HCT116 (cell line): ENCODE measurements around the gene NR2C2. TPM values are rescaled to one million over a fixed set of nuclear protein-coding genes. Genes with fewer than 3 reads are reported as not detected.

Source experiments
- ATAC-seq: fragments of 200-7000 bp; cut with Tn5 transposase; 2 replicates; pipeline ENCODE4 v1.9.1; 2020; ENCODE audit warnings: mild to moderate bottlenecking, moderate library complexity
- BruUV-seq: library from RNA; stranded (reverse); fragments of 400-500 nt; replicated peaks from 2 replicates; lab custom pipeline; 2021; lab: Mats Ljungman, UMichigan
- CTCF ChIA-PET: fragments of 300-600 bp; sonication (Branson Sonifier 250); formaldehyde crosslinking; loops from one replicate; lab custom pipeline; 2021; ENCODE audit warnings: antibody characterized with exemption; lab: Charles Lee
- POLR2A ChIA-PET: fragments of 300-600, 350-600 bp; sonication (Branson Sonifier 250); formaldehyde crosslinking; loops from one replicate; lab custom pipeline; 2021; ENCODE audit warnings: antibody characterized with exemption; lab: Charles Lee
- RAD21 ChIA-PET, 2 experiments: fragments of 300-600 bp; sonication (Branson Sonifier 250); formaldehyde crosslinking; loops; one replicate each; lab custom pipeline; 2023; ENCODE audit warnings: low total read pairs in 2 of 2; ENCODE audit not compliant: uncharacterized antibody in 2 of 2, unreplicated experiment in 2 of 2, low non-redundant PET in 1 of 2; lab: Charles Lee
- DNase-seq: peaks from one replicate; pipeline ENCODE4 v3.0.0-alpha.2; 2010; ENCODE audit warnings: low read depth, low spot score
- H2AFZ ChIP-seq: fragments of 200-600 bp; shearing (Covaris generic), sonication (generic); 2 replicates; pipeline ENCODE4 v1.6.1; 2017; ENCODE audit warnings: low read depth, mixed run types, mixed read lengths, antibody characterized with exemption, low read length; ENCODE audit not compliant: poor library complexity, severe bottlenecking
- H3K27ac ChIP-seq: 2 replicates; pipeline ENCODE4 v1.5.1; 2012; ENCODE audit warnings: low read depth, low read length
- H3K27me3 ChIP-seq: fragments of 200-600 bp; sonication (generic); 2 replicates; pipeline ENCODE4 v1.6.1; 2016; ENCODE audit warnings: mixed run types, low read length, mixed read lengths; ENCODE audit not compliant: insufficient read depth
- H3K36me3 ChIP-seq, 2 experiments: fragments of 200-500 bp in 1 of 2; fragments of 200-600 bp in 1 of 2; sonication (Bioruptor generic) in 1 of 2; sonication (generic) in 1 of 2; 2 replicates each; pipeline versions ENCODE4 v1.5.1 to v1.6.1; 2014 to 2016; ENCODE audit warnings: low read length in 2 of 2, inconsistent platforms in 1 of 2, mixed read lengths in 1 of 2, mixed run types in 1 of 2; ENCODE audit not compliant: insufficient read depth in 2 of 2, control insufficient read depth in 1 of 2
- H3K4me1 ChIP-seq, 2 experiments: fragments of 200-600 bp in 1 of 2; sonication (generic) in 1 of 2; 2 replicates each; pipeline versions ENCODE4 v1.5.1 to v1.6.1; 2012 to 2017; ENCODE audit warnings: low read length in 2 of 2, inconsistent platforms in 1 of 2, mild to moderate bottlenecking in 1 of 2, mixed read lengths in 1 of 2, mixed run types in 1 of 2, moderate library complexity in 1 of 2; ENCODE audit not compliant: insufficient read depth in 2 of 2, control insufficient read depth in 1 of 2
- H3K4me2 ChIP-seq: fragments of 200-600 bp; sonication (generic); 2 replicates; pipeline ENCODE4 v1.6.1; 2017; ENCODE audit warnings: mixed run types, low read length, mixed read lengths
- H3K4me3 ChIP-seq, 2 experiments: fragments of 200-600 bp in 1 of 2; sonication (generic) in 1 of 2; replicated peaks in 1 of 2; 2 replicates each; pipeline ENCODE4 v1.5.1; 2011 to 2016; ENCODE audit warnings: low read length in 2 of 2, control low read depth in 1 of 2, low read depth in 1 of 2, mild to moderate bottlenecking in 1 of 2, mixed read lengths in 1 of 2, mixed run types in 1 of 2
- H3K79me2 ChIP-seq: fragments of 200-600 bp; sonication (generic); 2 replicates; pipeline ENCODE4 v1.6.1; 2017; ENCODE audit warnings: mild to moderate bottlenecking, mixed run types, low read length, moderate library complexity, mixed read lengths; ENCODE audit not compliant: insufficient read depth
- H3K9ac ChIP-seq: fragments of 200-600 bp; sonication (generic); 2 replicates; pipeline ENCODE4 v1.6.1; 2016; ENCODE audit warnings: low read length, mixed read lengths
- H3K9me2 ChIP-seq: fragments of 200-600 bp; sonication (generic), shearing (Covaris generic); 2 replicates; pipeline ENCODE4 v1.6.1; 2017; ENCODE audit warnings: mixed run types, mild to moderate bottlenecking, moderate library complexity; ENCODE audit not compliant: insufficient read depth
- H3K9me3 ChIP-seq, 2 experiments: fragments of 200-500 bp in 1 of 2; fragments of 200-600 bp in 1 of 2; sonication (Bioruptor generic) in 1 of 2; sonication (generic) in 1 of 2; 2 replicates each; pipeline ENCODE4 v1.6.1; 2014 to 2017; ENCODE audit warnings: low read length in 2 of 2, mixed read lengths in 2 of 2, inconsistent platforms in 1 of 2, low read depth in 1 of 2, mild to moderate bottlenecking in 1 of 2, mixed run types in 1 of 2, moderate library complexity in 1 of 2; ENCODE audit not compliant: control insufficient read depth in 1 of 2, insufficient read depth in 1 of 2
- H4K20me1 ChIP-seq: fragments of 200-600 bp; sonication (generic), shearing (Covaris generic); 2 replicates; pipeline ENCODE4 v1.6.1; 2017; ENCODE audit warnings: mixed run types, mild to moderate bottlenecking, moderate library complexity; ENCODE audit not compliant: insufficient read depth
- FOSL1 ChIP-seq: IDR thresholded peaks from 2 replicates; pipeline ENCODE4 v1.6.1; 2012; ENCODE audit warnings: low read depth
- JUND ChIP-seq: IDR thresholded peaks from 2 replicates; pipeline ENCODE4 v1.6.1; 2012
- POLR2A ChIP-seq: IDR thresholded peaks from 2 replicates; pipeline ENCODE4 v1.7.0; 2011; ENCODE audit warnings: borderline replicate concordance; ENCODE audit not compliant: insufficient read depth, insufficient read length; ENCODE audit errors: extremely low read depth
- POLR2AphosphoS5 ChIP-seq: IDR thresholded peaks from 2 replicates; pipeline ENCODE4 v1.6.1; 2011; ENCODE audit warnings: mild to moderate bottlenecking, low read depth, low read length, moderate library complexity
- RAD21 ChIP-seq: IDR thresholded peaks from 2 replicates; pipeline ENCODE4 v1.6.1; 2012; ENCODE audit warnings: low read depth, mild to moderate bottlenecking
- SRF ChIP-seq: IDR thresholded peaks from 2 replicates; pipeline ENCODE4 v1.6.1; 2012; ENCODE audit warnings: low read depth
- ZNF274 ChIP-seq: fragments of 200-500 bp; sonication (Bioruptor generic); IDR thresholded peaks from 2 replicates; pipeline ENCODE4 v1.6.1; 2014; ENCODE audit warnings: mild to moderate bottlenecking, low read depth, low read length, inconsistent platforms
- intact Hi-C: fragments of 100-400 bp; cut with micrococcal nuclease; formaldehyde crosslinking; loops from 2 replicates; pipeline ENCODE4 v1.10.0; 2022
- total RNA-seq: library from RNA; stranded (reverse); gene quantifications from one replicate; pipeline ENCODE4 v1.2.1, GENCODE V29; 2021; ENCODE audit not compliant: unreplicated experiment
- TF ChIP-seq, protein P1 (sequence below): IDR thresholded peaks from 2 replicates; pipeline ENCODE4 v1.6.1; 2012; ENCODE audit warnings: low read depth

Gene NR2C2
- total RNA-seq, 1 experiment from 2014 or later: 45.0 TPM

GRCh38 chr3:15096046-15096445 lies 148.7 kb downstream of the NR2C2 start:
- no peak for ATAC-seq
- BruUV-seq: TSS peak; percentile 9
- Histone ChIP-seq H3K79me2 (peaks cover 30% of the 10 kb centered on the region), H3K4me2 (no peak overlapping the region), H2AFZ (no peak overlapping the region), H4K20me1 (no peaks in the 10 kb centered on the region), H3K9me3 (no peaks in the 10 kb centered on the region), H3K9me2 (no peaks in the 10 kb centered on the region), H3K27me3 (no peaks in the 10 kb centered on the region), H3K9ac (no peak overlapping the region), H3K36me3 (peaks cover 2 to 22% of the 10 kb centered on the region in 2 experiments; a peak in 3 of 4 replicates), H3K4me1 (peaks cover 5 to 16% of the 10 kb centered on the region in 2 experiments; a peak in 3 of 4 replicates), H3K27ac (no peak overlapping the region), H3K4me3 (no peak overlapping the region)
- ChIA-PET POLR2A (no interaction called here), CTCF (no interaction called here), RAD21 (no interaction called here)
- DNase-seq: no peak
- no peak for TF ChIP-seq RAD21
- intact Hi-C loops: no loop called here

DNA sequence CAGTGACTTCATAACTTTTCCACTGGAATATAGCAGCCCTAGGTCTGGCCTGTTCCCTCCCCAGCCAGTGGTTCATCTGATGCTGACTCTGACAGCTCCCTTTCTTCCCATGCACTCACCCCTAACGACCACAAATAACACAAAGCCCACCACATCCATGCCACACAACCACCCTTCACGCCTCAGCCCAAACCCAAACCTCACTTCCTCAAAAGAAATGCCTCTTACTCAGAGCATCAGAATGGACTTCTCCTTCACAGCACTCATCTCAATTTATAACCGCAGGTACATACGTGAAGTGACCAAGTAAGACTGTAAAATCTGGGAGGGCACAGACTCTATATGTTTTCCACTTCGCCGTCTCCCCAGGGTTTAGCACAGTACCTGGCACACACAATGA lies 150.5 kb downstream of the NR2C2 start:
- no peak for ATAC-seq
- peak overlapping the region; percentile 99 to 100 for H3K4me3 ChIP-seq
- no TSS peak for BruUV-seq
- CTCF ChIA-PET: interaction anchor here (1.5 kb wide), 1 partner anchor 10 kb away, joined by 5 read pairs; no protein-coding TSS in a partner anchor
- no peak for DNase-seq
- TF ChIP-seq SRF: no peak
- no peak for TF ChIP-seq ZNF274
- no peak for TF ChIP-seq POLR2AphosphoS5
- no peak for TF ChIP-seq FOSL1
- no peak for TF ChIP-seq JUND
- TF ChIP-seq POLR2A: no peak
- TF ChIP-seq, protein P1, sequence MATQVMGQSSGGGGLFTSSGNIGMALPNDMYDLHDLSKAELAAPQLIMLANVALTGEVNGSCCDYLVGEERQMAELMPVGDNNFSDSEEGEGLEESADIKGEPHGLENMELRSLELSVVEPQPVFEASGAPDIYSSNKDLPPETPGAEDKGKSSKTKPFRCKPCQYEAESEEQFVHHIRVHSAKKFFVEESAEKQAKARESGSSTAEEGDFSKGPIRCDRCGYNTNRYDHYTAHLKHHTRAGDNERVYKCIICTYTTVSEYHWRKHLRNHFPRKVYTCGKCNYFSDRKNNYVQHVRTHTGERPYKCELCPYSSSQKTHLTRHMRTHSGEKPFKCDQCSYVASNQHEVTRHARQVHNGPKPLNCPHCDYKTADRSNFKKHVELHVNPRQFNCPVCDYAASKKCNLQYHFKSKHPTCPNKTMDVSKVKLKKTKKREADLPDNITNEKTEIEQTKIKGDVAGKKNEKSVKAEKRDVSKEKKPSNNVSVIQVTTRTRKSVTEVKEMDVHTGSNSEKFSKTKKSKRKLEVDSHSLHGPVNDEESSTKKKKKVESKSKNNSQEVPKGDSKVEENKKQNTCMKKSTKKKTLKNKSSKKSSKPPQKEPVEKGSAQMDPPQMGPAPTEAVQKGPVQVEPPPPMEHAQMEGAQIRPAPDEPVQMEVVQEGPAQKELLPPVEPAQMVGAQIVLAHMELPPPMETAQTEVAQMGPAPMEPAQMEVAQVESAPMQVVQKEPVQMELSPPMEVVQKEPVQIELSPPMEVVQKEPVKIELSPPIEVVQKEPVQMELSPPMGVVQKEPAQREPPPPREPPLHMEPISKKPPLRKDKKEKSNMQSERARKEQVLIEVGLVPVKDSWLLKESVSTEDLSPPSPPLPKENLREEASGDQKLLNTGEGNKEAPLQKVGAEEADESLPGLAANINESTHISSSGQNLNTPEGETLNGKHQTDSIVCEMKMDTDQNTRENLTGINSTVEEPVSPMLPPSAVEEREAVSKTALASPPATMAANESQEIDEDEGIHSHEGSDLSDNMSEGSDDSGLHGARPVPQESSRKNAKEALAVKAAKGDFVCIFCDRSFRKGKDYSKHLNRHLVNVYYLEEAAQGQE: no peak
- TF ChIP-seq, all 23 proteins: peak for 0
- intact Hi-C loops: no loop called here
- peak overlapping the region; percentile 87 for H3K9ac ChIP-seq
- H2AFZ ChIP-seq: no peak overlapping the region
- H3K4me1 ChIP-seq: peaks cover 5 to 16% of the 10 kb centered on the region in 2 experiments; a peak in 3 of 4 replicates
- H3K9me2 ChIP-seq: no peaks in the 10 kb centered on the region
- ChIA-PET RAD21 (no interaction called here), POLR2A (no interaction called here)
- no peaks in the 10 kb centered on the region for H3K9me3 ChIP-seq
- H3K27me3 ChIP-seq: no peaks in the 10 kb centered on the region
- peaks cover 30% of the 10 kb centered on the region for H3K79me2 ChIP-seq
- H3K27ac ChIP-seq: no peak overlapping the region
- peaks cover 0 to 22% of the 10 kb centered on the region in 2 experiments; a peak in 3 of 4 replicates for H3K36me3 ChIP-seq
- no peaks in the 10 kb centered on the region for H4K20me1 ChIP-seq
- H3K4me2 ChIP-seq: peak overlapping the region; percentile 88

Other genes starting within 250 kb of the NR2C2 start
- 0.22 TPM for gene FGD5, start 128.6 kb upstream of the NR2C2 start, total RNA-seq
- gene MRPS25, start 117.7 kb downstream of the NR2C2 start, total RNA-seq: 58.3 TPM
- 18.4 TPM for gene RBSN, start 151.6 kb downstream of the NR2C2 start, total RNA-seq